DMS53 treated with DMSO at 0.1 percent for 48 hours (cell line): Measurements from ENCODE around the gene HIPK1.

Source experiments
- DNase-seq: peaks from one replicate; lab custom pipeline; 2025; ENCODE audit not compliant: unreplicated experiment; lab: John Stamatoyannopoulos, UW

HIPK1 gene

GRCh38 chr1:113928941-113929749 is at the start of gene HIPK1:
Gene HIPK1, plus strand, starts transcription at chr1:113929324.
- DNase-seq, result peak; percentile 88

DNA sequence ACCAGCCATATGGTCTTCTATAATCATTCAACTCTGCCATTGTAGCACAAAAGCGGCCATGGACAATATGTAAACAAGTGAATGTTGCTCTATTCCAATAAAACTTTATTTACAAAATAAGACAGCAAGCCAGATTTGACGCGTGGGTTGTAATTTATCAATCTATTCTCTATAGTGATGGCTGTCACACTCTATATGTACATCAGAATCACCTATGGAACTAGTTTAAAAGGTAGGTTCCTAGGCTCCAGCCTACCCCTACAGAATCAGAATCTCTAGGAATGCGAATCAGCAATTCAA is 49.4 kb upstream of the HIPK1 start:
- no peak for DNase-seq

- no peak for DNase-seq
Observed at GRCh38 chr1:113881661-113882060, 47.5 kb upstream of the HIPK1 start.

- DNase-seq, result no peak
Observed at GRCh38 chr1:113886417-113887401, 42.4 kb upstream of the HIPK1 start.

- peak; percentile 20 for DNase-seq
Observed at GRCh38 chr1:113887402-113888175, 41.5 kb upstream of the HIPK1 start, which contains the start of gene BCL2L15. Gene BCL2L15, minus strand, starts transcription at chr1:113887581. Its CDS starts 206 bp downstream, at chr1:113887375.

- DNase-seq, result no peak
Observed at GRCh38 chr1:113890816-113891215, 38.3 kb upstream of the HIPK1 start.

DNA sequence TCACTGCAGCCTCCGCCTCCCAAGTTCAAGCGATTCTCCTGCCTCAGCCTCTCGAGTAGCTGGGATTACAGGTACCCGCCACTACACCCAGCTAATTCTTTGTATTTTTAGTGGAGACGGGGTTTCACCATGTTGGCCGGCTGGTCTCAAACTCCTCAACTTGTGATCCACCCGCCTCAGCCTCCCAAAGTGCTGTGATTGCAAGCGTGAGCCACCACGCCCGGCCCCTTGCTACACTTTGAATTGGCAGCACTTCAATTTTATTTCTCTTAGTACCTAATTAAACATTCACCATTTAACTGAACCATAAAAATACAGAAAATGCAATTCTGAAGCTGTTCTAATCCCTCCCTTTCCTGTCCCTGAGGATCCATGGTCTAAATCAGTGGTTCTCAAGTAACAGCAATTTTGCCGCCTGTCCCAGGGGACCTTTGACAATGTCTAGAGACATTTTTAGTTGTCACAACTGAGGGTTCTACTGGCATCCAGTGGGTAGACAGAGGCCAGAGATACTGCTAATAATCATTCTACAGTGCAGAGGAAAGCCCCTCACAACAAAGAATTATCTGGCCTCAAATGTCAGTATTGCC is 37.4 kb upstream of the HIPK1 start:
- no peak for DNase-seq

GRCh38 chr1:113893267-113893666 is 35.9 kb upstream of the HIPK1 start:
- no peak for DNase-seq

DNA sequence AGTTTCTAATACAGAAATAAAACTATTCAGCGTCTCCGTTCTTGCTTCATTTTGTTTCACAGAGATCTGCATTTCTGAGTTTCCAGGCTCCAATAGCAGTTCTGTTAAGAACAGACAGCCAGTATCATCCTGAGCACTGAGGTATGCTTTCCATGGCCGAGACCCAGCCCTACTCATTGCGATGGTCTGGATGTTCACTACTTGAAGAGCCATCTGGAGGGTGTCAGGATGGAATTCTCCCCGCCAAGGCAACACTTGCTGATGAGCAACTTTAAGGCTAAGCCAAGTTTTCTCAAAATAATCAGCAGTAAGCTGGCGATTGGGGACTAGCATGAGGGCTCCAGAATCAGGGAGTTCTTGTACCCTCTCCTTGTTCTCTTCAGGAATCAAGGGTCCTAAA is 34.0 kb upstream of the HIPK1 start:
- no peak for DNase-seq

DNA sequence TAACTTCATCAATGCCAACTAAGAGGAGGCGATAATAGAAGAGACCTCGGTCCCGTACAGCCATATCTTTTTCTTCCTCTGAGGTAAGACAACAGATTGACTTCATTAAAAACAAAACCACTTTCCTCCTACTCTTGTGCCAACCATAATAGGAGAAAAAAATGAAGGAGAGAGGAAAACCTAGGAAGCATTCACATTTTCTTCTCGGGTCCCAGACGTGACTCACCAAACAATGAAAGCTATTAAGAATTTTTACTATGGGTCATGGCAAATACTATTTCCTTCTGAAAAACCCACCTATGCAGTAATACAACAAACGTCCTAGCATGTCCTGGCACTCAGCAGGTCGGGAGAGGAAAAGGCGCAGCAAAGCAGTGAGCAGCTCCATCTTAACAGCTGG is 33.2 kb upstream of the HIPK1 start:
- no peak for DNase-seq

DNA sequence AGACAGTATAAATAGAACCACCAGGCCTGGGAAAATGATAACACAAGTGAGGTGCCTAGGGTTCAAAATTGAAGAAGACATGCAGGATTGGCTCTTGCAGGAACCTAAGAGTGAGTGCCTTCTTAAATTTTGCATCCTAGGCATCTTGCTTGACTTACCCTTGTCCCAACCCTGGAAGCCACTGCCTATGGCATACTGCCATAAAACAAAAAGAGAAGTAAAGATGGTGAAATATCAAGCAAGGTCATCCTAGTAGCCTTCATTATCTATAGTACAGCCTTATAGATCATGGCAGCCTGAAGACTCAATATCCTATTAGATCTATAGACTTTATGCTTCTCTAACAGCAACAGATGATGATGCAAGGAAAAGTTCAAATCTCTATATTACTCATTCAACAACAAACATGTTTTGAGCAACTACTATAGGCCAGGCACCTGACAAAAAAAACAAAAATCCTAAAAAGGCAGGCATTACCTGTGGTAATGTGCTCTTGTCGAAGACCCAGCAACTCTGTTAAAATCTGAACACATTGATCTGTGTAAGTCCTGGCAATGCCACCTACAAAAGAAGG is 30.8 kb upstream of the HIPK1 start:
- no peak for DNase-seq

DNA sequence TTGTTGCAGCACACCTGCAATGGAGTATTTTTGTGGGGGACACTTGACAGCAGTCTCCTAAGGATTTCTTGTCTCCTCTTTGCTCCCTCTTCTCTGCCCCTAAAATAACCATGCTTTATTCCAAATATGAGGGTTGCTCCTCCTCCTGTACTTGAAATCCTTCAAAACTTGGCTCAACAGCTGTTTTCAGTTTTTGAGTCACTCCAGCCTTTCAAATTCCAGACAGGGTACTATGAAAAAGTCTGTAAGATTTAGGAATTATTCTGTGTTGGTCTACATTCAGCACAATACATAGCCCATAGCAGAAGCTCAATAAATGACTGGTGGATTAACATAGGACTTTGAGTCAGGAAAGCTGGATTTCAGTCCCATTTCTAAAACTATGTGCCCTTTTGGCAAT is 30.0 kb upstream of the HIPK1 start:
- no peak for DNase-seq

- no peak for DNase-seq
Observed at GRCh38 chr1:113901191-113901590, 27.9 kb upstream of the HIPK1 start.

GRCh38 chr1:113903501-113904292 is 25.4 kb upstream of the HIPK1 start:
- DNase-seq, result no peak

DNA sequence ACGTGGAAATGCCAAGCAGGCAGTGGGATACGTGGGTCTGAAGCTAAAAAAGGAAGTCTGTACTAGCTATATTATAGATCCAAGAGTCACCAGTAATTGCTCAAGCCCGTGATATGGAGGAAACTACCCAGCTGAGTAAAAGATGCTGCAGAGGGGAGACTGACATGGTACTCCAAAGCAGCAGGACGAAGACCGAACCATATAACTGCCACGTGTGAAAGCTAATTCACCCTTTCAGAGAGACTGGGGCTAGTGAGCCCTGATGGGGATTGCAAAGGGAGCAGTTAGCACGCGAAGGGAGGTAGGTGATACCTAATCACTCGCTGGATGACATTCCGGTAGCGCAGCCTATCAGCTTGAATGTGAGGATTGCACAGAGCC is 24.8 kb upstream of the HIPK1 start:
- DNase-seq, result no peak

GRCh38 chr1:113904674-113905434 is 24.3 kb upstream of the HIPK1 start, which contains the start of the genes AP4B1 and DCLRE1B:
Gene AP4B1, minus strand, starts transcription at chr1:113904799. Its CDS starts 82 bp downstream, at chr1:113904717.
Gene DCLRE1B, plus strand, starts transcription at chr1:113905326. Its CDS starts 261 bp downstream, at chr1:113905587.
- DNase-seq, result peak; percentile 98

DNA sequence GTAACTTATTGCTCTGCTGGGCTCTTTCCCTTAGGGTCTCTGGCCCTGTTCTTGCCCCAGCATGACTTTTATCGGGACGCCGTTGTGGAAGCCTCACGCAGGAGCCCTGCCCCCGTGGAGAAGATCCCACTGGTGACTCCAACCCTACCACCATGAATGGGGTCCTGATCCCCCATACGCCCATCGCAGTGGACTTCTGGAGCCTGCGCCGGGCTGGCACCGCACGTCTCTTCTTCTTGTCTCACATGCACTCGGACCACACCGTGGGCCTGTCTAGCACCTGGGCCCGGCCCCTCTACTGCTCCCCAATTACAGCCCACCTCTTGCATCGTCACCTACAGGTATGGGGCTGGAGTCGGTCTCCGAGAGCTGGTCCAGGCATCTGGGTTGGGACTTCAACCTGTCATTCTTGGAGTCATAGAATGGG is 23.7 kb upstream of the HIPK1 start:
- DNase-seq, result no peak

DNA sequence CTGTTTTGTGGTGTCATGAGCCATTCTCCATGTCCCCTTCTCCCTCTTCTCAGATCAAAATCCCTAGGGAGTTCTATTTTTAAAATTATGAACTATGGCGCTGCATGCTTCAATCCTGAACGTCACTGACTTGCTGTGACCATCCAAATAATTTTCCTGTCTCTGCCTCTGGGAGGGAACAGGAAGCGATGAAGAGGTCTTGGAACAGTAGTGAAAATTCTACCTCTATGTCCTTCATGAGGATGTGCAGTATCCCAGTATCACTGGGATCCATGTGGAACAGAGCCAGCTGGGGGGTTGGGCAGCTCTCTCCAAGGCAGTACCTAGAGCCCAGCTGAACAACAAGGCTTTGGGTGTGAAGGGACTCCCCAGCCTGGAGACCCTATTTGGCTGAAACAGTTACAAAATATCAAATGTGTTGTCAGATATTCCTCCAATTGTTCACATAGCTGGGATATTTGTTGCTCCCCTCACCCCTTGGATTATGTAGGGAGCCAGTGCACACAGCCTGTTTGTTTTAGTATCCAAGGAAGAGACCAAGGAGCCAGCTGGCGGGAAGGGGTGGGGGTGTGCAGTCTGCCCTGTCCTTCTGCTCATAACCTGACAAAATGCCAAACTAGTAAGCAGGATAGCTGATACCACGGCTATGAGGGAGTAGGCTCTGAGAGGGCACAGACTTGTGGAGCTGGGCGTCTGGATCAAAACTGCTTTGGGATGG is 16.4 kb upstream of the HIPK1 start:
- no peak for DNase-seq
